ENCODE measurements around the gene CENPU. TPM values are rescaled to one million over a fixed set of nuclear protein-coding genes. Genes with fewer than 3 reads are reported as not detected.

CENPU gene
- total and polyA plus RNA-seq, 2 of the 13 experiments (the other 11 are each of a cell fraction or from before 2014, with no cell fraction given) = 11.7 to 35.8 TPM

GRCh38 chr4:184755278-184755677 is 21.4 kb upstream of the CENPU start:
- ChIA-PET CTCF (ENCODE audit: low intra/inter-chr PET ratio, low total read pairs) (no interaction called here), POLR2A (no interaction called here)
- no peak for DNase-seq (ENCODE audit: low spot score)
- intact Hi-C loops (cut with micrococcal nuclease; ENCODE audit: unreplicated experiment) (no loop called here), in situ Hi-C loops (cut with HindIII; ENCODE audit: extremely low pct_ligation_motif_present, low pct_unique_long_range_greater_than_20kb) (no loop called here)
- Histone ChIP-seq H3K36me3 (replicated peaks in 1 of 2; ENCODE audit: control insufficient read depth in 1 of 2, insufficient read depth in 2 of 2, low read length in 2 of 2) (peaks cover 0 to 3% of the 10 kb centered on the region in 2 experiments; a peak in 2 of 5 replicates), H4K20me1 (ENCODE audit: insufficient read depth, low read length) (no peaks in the 10 kb centered on the region), H3K4me3 (replicated peaks in 1 of 3; ENCODE audit: insufficient read depth in 1 of 3, low read depth in 2 of 3, low read length in 3 of 3) (no peak overlapping the region), H2AFZ (ENCODE audit: low read length) (no peak overlapping the region), H3K27ac (ENCODE audit: extremely low read length, insufficient read depth, low read length) (no peak overlapping the region), H3K4me2 (ENCODE audit: low read depth, low read length) (no peak overlapping the region), H3K79me2 (ENCODE audit: insufficient read depth, low read length) (no peaks in the 10 kb centered on the region), H3K27me3 (ENCODE audit: control insufficient read depth in 1 of 2, insufficient read depth in 2 of 2, low read length in 2 of 2) (no peaks in the 10 kb centered on the region), H3K9me3 (ENCODE audit: low read length) (no peaks in the 10 kb centered on the region), H3K4me1 (ENCODE audit: insufficient read depth, low read length) (no peaks in the 10 kb centered on the region), H3K9ac (ENCODE audit: insufficient read depth, low read depth, low read length) (no peak overlapping the region)
- 94% methylated on average over 6 of the region's 6 CpGs for WGBS (ENCODE audit: low lambda C conversion rate)
- ATAC-seq = no peak
- TF ChIP-seq NR2F6 (IDR thresholded peaks at IDR 0.05) = no peak
- no peak for TF ChIP-seq NR2F6 (CRISPR knock-in tag; IDR thresholded peaks at IDR 0.05)
- no TSS peak for BruUV-seq (replicated peaks)
- FAIRE-seq = no peak

GRCh38 chr4:184752496-184753275 is 18.8 kb upstream of the CENPU start:
- no peak for DNase-seq (ENCODE audit: low spot score)
- in situ Hi-C loops (cut with HindIII; ENCODE audit: extremely low pct_ligation_motif_present, low pct_unique_long_range_greater_than_20kb) (no loop called here), intact Hi-C loops (cut with micrococcal nuclease; ENCODE audit: unreplicated experiment) (no loop called here)
- Histone ChIP-seq H3K9me3 (ENCODE audit: low read length) (no peaks in the 10 kb centered on the region), H3K4me1 (ENCODE audit: insufficient read depth, low read length) (peaks cover under 1% of the 10 kb centered on the region), H3K27ac (ENCODE audit: extremely low read length, insufficient read depth, low read length) (no peak overlapping the region), H3K9ac (ENCODE audit: insufficient read depth, low read depth, low read length) (no peak overlapping the region), H3K4me2 (ENCODE audit: low read depth, low read length) (no peak overlapping the region), H4K20me1 (ENCODE audit: insufficient read depth, low read length) (no peaks in the 10 kb centered on the region), H3K79me2 (ENCODE audit: insufficient read depth, low read length) (no peaks in the 10 kb centered on the region), H3K27me3 (ENCODE audit: control insufficient read depth in 1 of 2, insufficient read depth in 2 of 2, low read length in 2 of 2) (no peaks in the 10 kb centered on the region), H2AFZ (ENCODE audit: low read length) (no peak overlapping the region), H3K36me3 (replicated peaks in 1 of 2; ENCODE audit: control insufficient read depth in 1 of 2, insufficient read depth in 2 of 2, low read length in 2 of 2) (no peaks in the 10 kb centered on the region; a peak in 2 of 5 replicates), H3K4me3 (replicated peaks in 1 of 3; ENCODE audit: insufficient read depth in 1 of 3, low read depth in 2 of 3, low read length in 3 of 3) (no peak overlapping the region)
- BruUV-seq (replicated peaks) = no TSS peak
- WGBS (ENCODE audit: low lambda C conversion rate) = 68% methylated on average over 9 of the region's 9 CpGs
- no peak for FAIRE-seq
- ATAC-seq = no peak
- CTCF ChIA-PET (ENCODE audit: low intra/inter-chr PET ratio, low total read pairs) = no interaction called here
- POLR2A ChIA-PET = no interaction called here
- TF ChIP-seq ZNF205 (CRISPR knock-in tag; IDR thresholded peaks at IDR 0.05) (no peak), SMARCC2 (IDR thresholded peaks at IDR 0.05) (no peak), DNMT3B (CRISPR knock-in tag; conservative IDR thresholded peaks at IDR 0.05) (no peak), ZNF597 (CRISPR knock-in tag; IDR thresholded peaks at IDR 0.05) (no peak), NAIF1 (CRISPR knock-in tag; IDR thresholded peaks at IDR 0.05; ENCODE audit: borderline replicate concordance) (no peak), ZNF441 (CRISPR knock-in tag; IDR thresholded peaks at IDR 0.05; ENCODE audit: borderline replicate concordance) (no peak), DPF2 (CRISPR knock-in tag; IDR thresholded peaks at IDR 0.05; ENCODE audit: borderline replicate concordance, low read depth) (no peak), CREM (IDR thresholded peaks at IDR 0.05) (no peak), CREM (CRISPR knock-in tag; IDR thresholded peaks at IDR 0.05) (no peak), NONO (IDR thresholded peaks at IDR 0.05) (no peak), NONO (CRISPR knock-in tag; conservative IDR thresholded peaks at IDR 0.05) (no peak), CREB1 (IDR thresholded peaks at IDR 0.05) (no peak), CREB1 (CRISPR knock-in tag; IDR thresholded peaks at IDR 0.05) (no peak)
